HCT116 (cell line): ENCODE results near the gene DAAM2. TPM values are rescaled to one million over a fixed set of nuclear protein-coding genes. Genes with fewer than 3 reads are reported as not detected.

Experiments used
- ATAC-seq: fragments of 200-7000 bp; cut with Tn5 transposase; 2 replicates; pipeline ENCODE4 v1.9.1; 2020; ENCODE audit warnings: mild to moderate bottlenecking, moderate library complexity
- BruUV-seq: library from RNA; stranded (reverse); fragments of 400-500 nt; replicated peaks from 2 replicates; lab custom pipeline; 2021; lab: Mats Ljungman, UMichigan
- CTCF ChIA-PET: fragments of 300-600 bp; sonication (Branson Sonifier 250); formaldehyde crosslinking; loops from one replicate; lab custom pipeline; 2021; ENCODE audit warnings: antibody characterized with exemption; lab: Charles Lee
- POLR2A ChIA-PET: fragments of 300-600, 350-600 bp; sonication (Branson Sonifier 250); formaldehyde crosslinking; loops from one replicate; lab custom pipeline; 2021; ENCODE audit warnings: antibody characterized with exemption; lab: Charles Lee
- RAD21 ChIA-PET, 2 experiments: fragments of 300-600 bp; sonication (Branson Sonifier 250); formaldehyde crosslinking; loops; one replicate each; lab custom pipeline; 2023; ENCODE audit warnings: low total read pairs in 2 of 2; ENCODE audit not compliant: uncharacterized antibody in 2 of 2, unreplicated experiment in 2 of 2, low non-redundant PET in 1 of 2; lab: Charles Lee
- DNase-seq: peaks from one replicate; pipeline ENCODE4 v3.0.0-alpha.2; 2010; ENCODE audit warnings: low read depth, low spot score
- H2AFZ ChIP-seq: fragments of 200-600 bp; shearing (Covaris generic), sonication (generic); 2 replicates; pipeline ENCODE4 v1.6.1; 2017; ENCODE audit warnings: low read depth, mixed run types, mixed read lengths, antibody characterized with exemption, low read length; ENCODE audit not compliant: poor library complexity, severe bottlenecking
- H3K27ac ChIP-seq: 2 replicates; pipeline ENCODE4 v1.5.1; 2012; ENCODE audit warnings: low read depth, low read length
- H3K27me3 ChIP-seq: fragments of 200-600 bp; sonication (generic); 2 replicates; pipeline ENCODE4 v1.6.1; 2016; ENCODE audit warnings: mixed run types, low read length, mixed read lengths; ENCODE audit not compliant: insufficient read depth
- H3K36me3 ChIP-seq, 2 experiments: fragments of 200-500 bp in 1 of 2; fragments of 200-600 bp in 1 of 2; sonication (Bioruptor generic) in 1 of 2; sonication (generic) in 1 of 2; 2 replicates each; pipeline versions ENCODE4 v1.5.1 to v1.6.1; 2014 to 2016; ENCODE audit warnings: low read length in 2 of 2, inconsistent platforms in 1 of 2, mixed read lengths in 1 of 2, mixed run types in 1 of 2; ENCODE audit not compliant: insufficient read depth in 2 of 2, control insufficient read depth in 1 of 2
- H3K4me1 ChIP-seq, 2 experiments: fragments of 200-600 bp in 1 of 2; sonication (generic) in 1 of 2; 2 replicates each; pipeline versions ENCODE4 v1.5.1 to v1.6.1; 2012 to 2017; ENCODE audit warnings: low read length in 2 of 2, inconsistent platforms in 1 of 2, mild to moderate bottlenecking in 1 of 2, mixed read lengths in 1 of 2, mixed run types in 1 of 2, moderate library complexity in 1 of 2; ENCODE audit not compliant: insufficient read depth in 2 of 2, control insufficient read depth in 1 of 2
- H3K4me2 ChIP-seq: fragments of 200-600 bp; sonication (generic); 2 replicates; pipeline ENCODE4 v1.6.1; 2017; ENCODE audit warnings: mixed run types, low read length, mixed read lengths
- H3K4me3 ChIP-seq, 2 experiments: fragments of 200-600 bp in 1 of 2; sonication (generic) in 1 of 2; replicated peaks in 1 of 2; 2 replicates each; pipeline ENCODE4 v1.5.1; 2011 to 2016; ENCODE audit warnings: low read length in 2 of 2, control low read depth in 1 of 2, low read depth in 1 of 2, mild to moderate bottlenecking in 1 of 2, mixed read lengths in 1 of 2, mixed run types in 1 of 2
- H3K79me2 ChIP-seq: fragments of 200-600 bp; sonication (generic); 2 replicates; pipeline ENCODE4 v1.6.1; 2017; ENCODE audit warnings: mild to moderate bottlenecking, mixed run types, low read length, moderate library complexity, mixed read lengths; ENCODE audit not compliant: insufficient read depth
- H3K9ac ChIP-seq: fragments of 200-600 bp; sonication (generic); 2 replicates; pipeline ENCODE4 v1.6.1; 2016; ENCODE audit warnings: low read length, mixed read lengths
- H3K9me2 ChIP-seq: fragments of 200-600 bp; sonication (generic), shearing (Covaris generic); 2 replicates; pipeline ENCODE4 v1.6.1; 2017; ENCODE audit warnings: mixed run types, mild to moderate bottlenecking, moderate library complexity; ENCODE audit not compliant: insufficient read depth
- H3K9me3 ChIP-seq, 2 experiments: fragments of 200-500 bp in 1 of 2; fragments of 200-600 bp in 1 of 2; sonication (Bioruptor generic) in 1 of 2; sonication (generic) in 1 of 2; 2 replicates each; pipeline ENCODE4 v1.6.1; 2014 to 2017; ENCODE audit warnings: low read length in 2 of 2, mixed read lengths in 2 of 2, inconsistent platforms in 1 of 2, low read depth in 1 of 2, mild to moderate bottlenecking in 1 of 2, mixed run types in 1 of 2, moderate library complexity in 1 of 2; ENCODE audit not compliant: control insufficient read depth in 1 of 2, insufficient read depth in 1 of 2
- H4K20me1 ChIP-seq: fragments of 200-600 bp; sonication (generic), shearing (Covaris generic); 2 replicates; pipeline ENCODE4 v1.6.1; 2017; ENCODE audit warnings: mixed run types, mild to moderate bottlenecking, moderate library complexity; ENCODE audit not compliant: insufficient read depth
- ATF3 ChIP-seq: IDR thresholded peaks from 2 replicates; pipeline ENCODE4 v1.6.1; 2012
- CEBPB ChIP-seq: IDR thresholded peaks from 2 replicates; pipeline ENCODE4 v1.6.1; 2012; ENCODE audit warnings: low read depth
- ELF1 ChIP-seq: IDR thresholded peaks from 2 replicates; pipeline ENCODE4 v1.6.1; 2012; ENCODE audit warnings: low read depth, borderline replicate concordance
- EZH2 ChIP-seq: fragments of 200-600 bp; sonication (generic); IDR thresholded peaks from 2 replicates; pipeline ENCODE4 v1.6.1; 2017; ENCODE audit warnings: antibody characterized with exemption, mixed run types
- FOSL1 ChIP-seq: IDR thresholded peaks from 2 replicates; pipeline ENCODE4 v1.6.1; 2012; ENCODE audit warnings: low read depth
- JUND ChIP-seq: IDR thresholded peaks from 2 replicates; pipeline ENCODE4 v1.6.1; 2012
- MAX ChIP-seq: IDR thresholded peaks from 2 replicates; pipeline ENCODE4 v1.6.1; 2012
- POLR2A ChIP-seq: IDR thresholded peaks from 2 replicates; pipeline ENCODE4 v1.7.0; 2011; ENCODE audit warnings: borderline replicate concordance; ENCODE audit not compliant: insufficient read depth, insufficient read length; ENCODE audit errors: extremely low read depth
- POLR2AphosphoS5 ChIP-seq: IDR thresholded peaks from 2 replicates; pipeline ENCODE4 v1.6.1; 2011; ENCODE audit warnings: mild to moderate bottlenecking, low read depth, low read length, moderate library complexity
- REST ChIP-seq: IDR thresholded peaks from 2 replicates; pipeline ENCODE4 v1.6.1; 2012; ENCODE audit warnings: low read depth
- SIN3A ChIP-seq: IDR thresholded peaks from 2 replicates; pipeline ENCODE4 v1.6.1; 2012; ENCODE audit warnings: low read depth
- SRF ChIP-seq: IDR thresholded peaks from 2 replicates; pipeline ENCODE4 v1.6.1; 2012; ENCODE audit warnings: low read depth
- TCF7L2 ChIP-seq: IDR thresholded peaks from 2 replicates; pipeline ENCODE4 v1.7.0; 2011; ENCODE audit warnings: borderline replicate concordance, inconsistent platforms; ENCODE audit not compliant: insufficient read depth, insufficient read length; ENCODE audit errors: extremely low read depth
- YY1 ChIP-seq: IDR thresholded peaks from 2 replicates; pipeline ENCODE4 v1.6.1; 2011; ENCODE audit warnings: low read length, low read depth, moderate library complexity, mild to moderate bottlenecking; ENCODE audit not compliant: insufficient replicate concordance; ENCODE audit errors: extremely low read depth
- ZBTB33 ChIP-seq: IDR thresholded peaks from 2 replicates; pipeline ENCODE4 v1.6.1; 2011; ENCODE audit warnings: mild to moderate bottlenecking, low read length, moderate library complexity; ENCODE audit not compliant: insufficient replicate concordance; ENCODE audit errors: extremely low read depth
- ZFX ChIP-seq: fragments of 450-650 bp; IDR thresholded peaks from 2 replicates; pipeline ENCODE4 v1.6.1; 2017
- ZNF274 ChIP-seq: fragments of 200-500 bp; sonication (Bioruptor generic); IDR thresholded peaks from 2 replicates; pipeline ENCODE4 v1.6.1; 2014; ENCODE audit warnings: mild to moderate bottlenecking, low read depth, low read length, inconsistent platforms
- intact Hi-C: fragments of 100-400 bp; cut with micrococcal nuclease; formaldehyde crosslinking; loops from 2 replicates; pipeline ENCODE4 v1.10.0; 2022
- total RNA-seq: library from RNA; stranded (reverse); gene quantifications from one replicate; pipeline ENCODE4 v1.2.1, GENCODE V29; 2021; ENCODE audit not compliant: unreplicated experiment

The DAAM2 gene
- total RNA-seq, 1 experiment from 2014 or later = not detected

GRCh38 chr6:39918831-39919230 is 126.7 kb downstream of the DAAM2 start:
- Histone ChIP-seq H3K27me3 (no peaks in the 10 kb centered on the region), H3K9me2 (no peaks in the 10 kb centered on the region), H3K9me3 (no peaks in the 10 kb centered on the region), H4K20me1 (no peaks in the 10 kb centered on the region), H2AFZ (no peak overlapping the region), H3K36me3 (no peaks in the 10 kb centered on the region; a peak in 1 of 4 replicates), H3K4me1 (no peaks in the 10 kb centered on the region), H3K79me2 (no peaks in the 10 kb centered on the region), H3K9ac (no peak overlapping the region), H3K27ac (no peak overlapping the region), H3K4me2 (no peak overlapping the region), H3K4me3 (no peak overlapping the region)
- intact Hi-C loops = no loop called here
- RAD21 ChIA-PET = no interaction called here
- no TSS peak for BruUV-seq
- DNase-seq = no peak
- ATAC-seq = no peak
- CTCF ChIA-PET = no interaction called here
- no peak for TF ChIP-seq JUND
- TF ChIP-seq EZH2 = no peak
- no peak for TF ChIP-seq SRF
- no peak for TF ChIP-seq YY1
- POLR2A ChIA-PET = no interaction called here

GRCh38 chr6:39920157-39920556 is 128.0 kb downstream of the DAAM2 start:
- BruUV-seq = no TSS peak
- no peak overlapping the region for H3K4me3 ChIP-seq
- no peaks in the 10 kb centered on the region for H3K4me1 ChIP-seq
- DNase-seq (no peak), ATAC-seq (no peak)
- H3K27me3 ChIP-seq = no peaks in the 10 kb centered on the region
- no peaks in the 10 kb centered on the region for H3K9me2 ChIP-seq
- POLR2A ChIA-PET = no interaction called here
- no peak overlapping the region for H2AFZ ChIP-seq
- CTCF ChIA-PET = no interaction called here
- H3K27ac ChIP-seq = no peak overlapping the region
- H3K4me2 ChIP-seq = no peak overlapping the region
- intact Hi-C loops = no loop called here
- H3K79me2 ChIP-seq = no peaks in the 10 kb centered on the region
- H3K36me3 ChIP-seq = no peaks in the 10 kb centered on the region; a peak in 1 of 4 replicates
- H4K20me1 ChIP-seq = no peaks in the 10 kb centered on the region
- no peak overlapping the region for H3K9ac ChIP-seq
- H3K9me3 ChIP-seq = no peaks in the 10 kb centered on the region
- RAD21 ChIA-PET = no interaction called here
- TF ChIP-seq ZFX (no peak), SIN3A (no peak), ATF3 (no peak), TCF7L2 (no peak), POLR2AphosphoS5 (no peak), ELF1 (no peak), FOSL1 (no peak), SRF (no peak), REST (no peak), MAX (no peak), POLR2A (no peak), ZNF274 (no peak), CEBPB (no peak), ZBTB33 (no peak)
